NCI-H82 (cell line): ENCODE measurements around the gene CRHR1.
"Not testable (repeated sequence)": the region's sequence is repeated elsewhere in the genome, so short reads cannot be mapped to it uniquely, and the experiment has no call there.

ENCODE experiments used
- DNase-seq: peaks from one replicate; lab custom pipeline; 2025; lab: John Stamatoyannopoulos, UW

CRHR1 gene

DNA sequence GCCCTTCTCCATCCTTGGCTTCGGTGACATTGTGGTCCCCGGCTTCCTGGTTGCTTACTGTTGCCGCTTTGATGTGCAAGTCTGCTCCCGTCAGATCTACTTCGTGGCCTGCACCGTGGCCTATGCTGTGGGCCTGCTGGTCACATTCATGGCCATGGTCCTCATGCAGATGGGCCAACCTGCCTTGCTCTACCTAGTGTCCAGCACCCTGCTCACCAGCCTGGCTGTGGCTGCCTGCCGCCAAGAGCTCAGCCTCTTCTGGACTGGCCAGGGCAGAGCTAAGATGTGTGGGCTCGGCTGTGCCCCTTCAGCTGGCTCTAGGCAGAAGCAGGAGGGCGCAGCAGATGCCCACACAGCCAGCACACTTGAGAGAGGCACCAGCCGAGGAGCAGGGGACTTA, 62.1 kb downstream of the CRHR1 start:
- no peak for DNase-seq

DNA sequence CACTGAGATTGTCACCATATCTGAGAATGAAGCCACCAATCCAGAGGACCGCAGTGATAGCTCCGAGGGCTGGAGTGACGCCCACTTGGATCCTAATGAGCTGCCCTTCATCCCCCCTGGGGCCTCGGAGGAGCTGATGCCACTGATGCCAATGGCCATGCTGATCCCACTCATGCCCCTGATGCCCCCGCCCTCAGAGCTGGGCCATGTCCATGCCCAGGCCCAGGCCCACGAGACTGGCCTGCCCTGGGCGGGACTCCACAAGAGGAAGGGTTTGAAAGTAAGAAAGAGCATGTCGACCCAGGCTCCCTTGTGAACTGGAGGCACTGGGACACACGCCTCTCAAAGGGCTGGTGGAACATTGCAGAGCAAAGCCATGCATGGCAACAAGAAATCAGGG, 62.5 kb downstream of the CRHR1 start:
- no peak for DNase-seq

DNA sequence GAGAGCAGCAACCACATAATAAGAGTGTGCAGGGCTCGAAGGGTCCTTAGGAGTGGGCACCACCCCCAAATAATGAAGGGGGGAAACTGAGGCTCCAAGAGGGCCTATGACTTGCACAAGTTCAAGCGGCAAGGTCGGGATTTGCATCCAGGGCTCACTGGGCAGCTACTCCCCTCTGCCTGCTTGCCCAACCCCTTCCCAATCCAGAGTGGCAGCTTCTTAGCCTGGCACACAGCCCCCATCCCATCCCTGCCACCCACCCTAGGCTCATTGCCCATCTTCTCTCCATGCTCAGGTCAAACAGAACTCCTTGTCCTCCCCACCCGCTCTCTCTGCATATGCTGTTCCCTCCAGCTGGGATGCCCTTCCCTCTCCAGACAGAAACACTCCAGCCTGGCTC, 63.0 kb downstream of the CRHR1 start:
- DNase-seq, result no peak

DNA sequence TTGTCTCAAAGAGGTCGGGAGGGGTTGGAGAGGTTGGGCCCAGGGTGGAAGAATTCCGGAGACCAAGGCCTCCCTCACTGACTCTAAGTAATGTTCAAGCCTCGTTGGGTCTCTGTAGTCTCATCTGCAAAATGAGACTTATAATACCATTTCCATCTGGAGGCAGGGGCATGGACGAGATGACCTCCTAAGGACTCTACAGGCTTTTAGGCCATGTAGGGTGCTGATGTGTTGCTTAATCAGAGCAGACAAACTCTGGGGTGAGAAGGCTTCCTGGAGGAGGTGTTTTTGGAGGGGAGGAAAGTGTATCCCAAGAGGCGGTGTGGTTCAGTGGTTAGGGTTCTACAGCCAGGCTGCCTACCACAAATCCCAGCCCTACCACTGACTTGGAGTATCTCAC, 63.6 kb downstream of the CRHR1 start:
- no peak for DNase-seq

DNA sequence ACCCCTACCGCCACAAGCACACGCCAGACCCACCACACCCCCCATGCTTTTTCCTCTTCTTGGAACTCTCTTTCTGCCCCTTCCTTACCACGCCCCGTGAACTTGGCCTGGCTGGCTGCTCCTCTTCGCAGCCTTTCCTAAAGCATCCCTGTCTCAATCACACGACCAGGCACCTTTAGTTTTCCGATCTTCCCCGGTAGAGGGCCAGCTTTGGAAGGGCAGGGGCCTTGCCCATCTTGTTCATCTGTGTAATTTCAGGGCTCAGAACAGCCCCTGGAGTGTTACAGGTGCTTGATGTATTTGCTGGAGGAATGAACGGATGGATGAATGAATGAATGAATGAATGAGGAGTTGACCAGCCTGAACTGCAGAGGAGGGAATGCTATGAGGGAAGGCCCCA, 64.3 kb downstream of the CRHR1 start:
- DNase-seq, result no peak

DNA sequence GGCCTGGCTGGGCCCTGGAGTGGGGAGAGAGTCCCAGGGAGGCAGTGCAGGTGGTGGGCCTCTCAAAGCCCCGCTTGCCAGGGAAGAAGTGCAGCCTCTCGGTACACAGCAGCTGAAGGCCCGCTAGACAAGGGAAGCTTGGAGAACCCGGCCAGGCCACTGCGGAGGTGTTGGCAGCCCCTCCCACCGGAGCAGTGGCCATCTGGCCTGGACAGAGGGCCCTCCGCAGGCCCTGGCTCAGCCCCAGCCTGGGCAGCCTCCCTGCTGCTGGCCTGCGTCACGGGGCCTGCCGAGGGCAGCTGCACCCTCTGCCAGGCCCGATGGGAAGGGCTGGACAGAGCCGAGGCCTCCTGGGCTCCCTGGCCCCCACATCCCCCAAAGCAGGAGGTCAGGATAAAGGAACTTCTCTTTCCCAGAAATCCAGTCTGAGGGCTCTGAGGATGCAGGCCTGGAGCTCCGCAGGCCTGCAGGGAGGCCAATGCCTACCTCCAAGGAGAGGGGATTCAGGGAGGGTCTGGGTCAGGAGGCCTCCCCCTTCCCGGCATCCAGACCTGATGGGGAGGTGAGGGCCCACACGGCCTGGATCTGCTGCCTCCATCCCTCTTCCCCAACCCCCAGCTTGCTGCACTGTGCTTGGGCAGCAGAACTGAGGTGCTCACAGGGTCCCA, 64.9 kb downstream of the CRHR1 start:
- DNase-seq, result no peak

DNA sequence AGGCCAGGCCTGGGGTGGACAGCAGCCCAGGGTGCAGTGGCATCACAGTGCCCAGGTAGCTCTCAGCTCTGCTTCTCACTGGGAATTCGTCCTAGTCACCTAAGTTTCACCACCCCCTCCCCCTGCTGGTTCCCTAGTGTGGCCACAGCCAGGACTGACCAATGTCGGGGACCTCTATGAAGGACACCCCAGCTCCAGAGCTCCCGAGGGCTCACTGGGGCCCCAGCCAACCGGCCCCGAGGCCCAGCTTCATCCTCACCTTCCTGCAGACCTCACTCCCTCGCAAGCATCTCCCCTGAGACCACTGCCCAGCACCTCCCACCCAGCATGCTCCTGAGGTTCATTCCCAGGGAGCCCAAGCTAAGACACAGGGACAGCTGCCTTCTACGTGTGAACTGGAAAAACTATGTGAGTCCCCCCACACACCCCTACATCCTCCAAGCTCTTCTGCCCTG, 65.4 kb downstream of the CRHR1 start:
- no peak for DNase-seq

DNA sequence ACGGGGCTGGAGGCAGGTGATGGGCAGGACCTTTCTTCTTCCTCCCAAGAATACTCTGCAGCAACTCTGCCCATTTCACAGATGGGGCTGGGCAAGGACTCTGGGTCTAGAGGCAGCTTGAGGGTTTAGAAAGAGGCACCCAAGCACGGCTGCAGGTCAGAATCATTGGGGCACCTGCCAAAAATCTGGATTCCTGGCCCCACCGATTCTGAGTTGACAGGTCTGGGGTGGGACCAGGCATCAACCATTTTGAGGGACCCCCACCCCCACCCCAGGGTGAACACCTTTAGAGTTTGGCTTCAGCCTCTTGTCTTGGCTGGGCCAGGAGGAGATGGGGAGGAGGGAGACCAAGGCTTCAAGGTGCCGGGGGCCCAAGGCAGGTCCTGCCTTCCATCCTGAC, 65.9 kb downstream of the CRHR1 start:
- DNase-seq, result no peak

DNA sequence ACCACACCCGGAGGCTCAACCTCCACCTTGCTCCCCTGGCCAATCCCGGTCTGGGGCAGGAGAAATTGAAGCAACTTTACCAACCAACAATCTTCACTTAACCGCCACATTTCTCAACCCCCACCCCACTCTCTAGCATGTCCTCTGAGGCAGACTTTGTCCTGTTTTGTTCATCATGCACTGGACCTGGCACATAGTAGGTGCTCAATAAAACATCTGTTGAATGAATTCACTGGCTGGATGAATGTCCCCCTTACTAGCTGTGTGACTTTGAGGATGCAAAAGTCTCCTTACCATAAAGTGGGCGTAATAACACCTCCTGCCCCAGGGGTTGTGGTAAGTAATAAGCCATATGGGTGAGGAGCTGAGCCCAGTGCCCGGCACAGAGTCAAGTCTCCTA, 66.3 kb downstream of the CRHR1 start:
- DNase-seq, result no peak

DNA sequence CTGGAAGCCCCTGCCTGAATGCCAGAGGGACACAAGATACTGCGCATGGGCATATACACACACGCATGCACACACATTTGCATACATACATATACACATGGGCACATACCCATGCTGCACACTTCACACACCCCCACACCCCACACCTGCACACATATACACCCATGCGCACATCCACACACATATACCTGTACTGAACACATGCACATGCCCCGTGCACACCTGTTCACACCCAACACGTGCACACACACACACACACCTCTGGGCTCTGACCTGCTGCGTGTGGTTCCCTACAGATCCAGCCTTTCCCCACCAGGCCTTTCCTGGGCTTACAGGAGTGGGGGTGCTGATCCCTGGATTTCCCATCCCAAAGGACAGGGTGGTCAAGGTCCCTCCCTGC, 66.9 kb downstream of the CRHR1 start:
- no peak for DNase-seq

DNA sequence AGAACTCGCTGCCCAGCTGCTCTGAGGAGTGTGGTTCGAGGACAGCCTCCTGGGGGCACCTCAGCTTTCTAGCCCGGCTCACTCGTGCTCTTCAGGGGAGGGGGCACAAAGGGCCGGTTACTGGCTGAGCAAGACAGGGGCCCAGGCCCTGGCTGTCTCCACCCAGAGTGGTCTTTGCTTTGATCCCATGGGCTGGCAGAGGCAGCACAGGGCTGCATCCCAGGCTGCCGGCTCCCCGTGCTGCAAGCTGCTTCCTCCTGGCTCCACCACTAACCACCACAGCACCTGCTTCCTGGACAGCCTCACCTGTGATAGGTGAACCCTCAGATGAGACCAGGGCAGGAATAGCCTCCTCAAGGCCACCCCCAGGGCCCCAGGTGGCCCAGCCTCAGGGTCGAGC, 67.3 kb downstream of the CRHR1 start:
- no peak for DNase-seq

DNA sequence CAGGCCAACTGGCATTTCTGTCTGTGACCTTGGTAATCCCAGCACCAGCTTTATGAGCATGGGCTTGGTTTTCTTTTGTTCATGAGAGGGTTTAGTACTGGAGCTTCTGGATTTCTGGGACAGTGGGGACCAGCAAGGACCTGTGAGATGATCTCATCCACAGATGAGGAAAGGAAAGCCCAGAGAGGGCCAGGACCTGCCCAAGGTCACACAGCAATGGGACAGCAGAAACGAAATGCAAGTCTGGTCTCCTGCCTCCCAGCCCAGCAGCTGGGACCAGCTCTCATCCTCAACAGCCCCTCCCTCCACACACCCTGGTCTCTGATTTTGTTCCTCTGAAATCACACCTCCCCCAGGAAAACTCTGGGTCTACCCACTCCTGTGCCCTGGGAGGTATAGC, 67.8 kb downstream of the CRHR1 start:
- no peak for DNase-seq

DNA sequence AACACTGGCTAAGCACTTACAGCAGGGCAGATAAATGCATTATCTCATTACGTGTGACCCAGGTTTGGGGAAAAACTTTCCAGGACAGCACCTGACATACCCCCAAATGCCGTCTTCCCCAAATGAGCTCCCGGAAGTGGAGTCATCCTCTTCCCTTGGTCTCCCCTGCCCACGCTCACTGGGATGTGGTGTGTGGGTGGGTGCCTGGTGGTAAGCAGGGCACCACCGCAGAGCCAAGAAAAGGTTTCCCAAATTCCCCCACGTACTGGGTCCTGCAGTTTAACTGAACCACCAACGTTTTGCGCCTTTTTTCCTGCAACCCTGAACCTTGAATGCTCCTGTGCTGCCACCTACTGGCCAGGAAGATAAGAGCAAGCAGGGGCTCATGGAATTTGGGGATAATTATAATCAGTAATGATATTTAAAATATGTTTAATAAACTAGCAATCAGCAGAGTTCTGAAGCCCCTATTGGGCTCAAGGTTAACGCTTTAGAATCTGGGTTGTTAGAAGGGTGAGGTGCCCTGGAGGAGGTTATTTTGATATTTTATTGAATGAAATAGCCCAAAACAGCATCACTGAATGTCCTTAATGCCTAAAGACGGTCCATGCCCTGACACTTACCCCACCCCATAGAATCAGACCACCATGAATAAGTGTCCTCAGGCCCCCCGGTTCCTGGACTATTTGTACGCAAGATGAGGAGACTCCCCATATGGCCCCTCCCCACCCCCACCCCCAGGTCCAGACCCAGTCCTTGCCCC, 68.6 kb downstream of the CRHR1 start:
- peak; percentile 84 for DNase-seq

DNA sequence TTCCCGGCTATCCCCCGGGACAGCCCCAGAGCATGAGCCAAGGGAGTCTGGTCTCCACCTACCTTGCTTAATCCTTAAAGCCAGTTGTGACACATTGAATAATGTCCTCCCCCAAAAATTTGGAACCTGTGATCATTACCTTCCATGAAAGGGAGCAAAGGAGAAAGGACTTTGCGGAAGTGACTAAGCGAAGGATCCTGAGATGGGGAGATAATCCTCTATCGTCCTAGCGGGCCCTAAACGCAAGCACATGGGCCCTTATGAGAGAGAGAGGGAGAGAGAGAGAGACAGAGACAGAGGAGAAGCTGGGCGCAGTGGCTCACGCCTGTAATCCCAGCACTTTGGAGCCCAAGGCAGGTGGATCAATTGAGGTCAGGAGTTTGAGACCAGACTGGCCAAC, 70.1 kb downstream of the CRHR1 start:
- peak; percentile 32 for DNase-seq

DNA sequence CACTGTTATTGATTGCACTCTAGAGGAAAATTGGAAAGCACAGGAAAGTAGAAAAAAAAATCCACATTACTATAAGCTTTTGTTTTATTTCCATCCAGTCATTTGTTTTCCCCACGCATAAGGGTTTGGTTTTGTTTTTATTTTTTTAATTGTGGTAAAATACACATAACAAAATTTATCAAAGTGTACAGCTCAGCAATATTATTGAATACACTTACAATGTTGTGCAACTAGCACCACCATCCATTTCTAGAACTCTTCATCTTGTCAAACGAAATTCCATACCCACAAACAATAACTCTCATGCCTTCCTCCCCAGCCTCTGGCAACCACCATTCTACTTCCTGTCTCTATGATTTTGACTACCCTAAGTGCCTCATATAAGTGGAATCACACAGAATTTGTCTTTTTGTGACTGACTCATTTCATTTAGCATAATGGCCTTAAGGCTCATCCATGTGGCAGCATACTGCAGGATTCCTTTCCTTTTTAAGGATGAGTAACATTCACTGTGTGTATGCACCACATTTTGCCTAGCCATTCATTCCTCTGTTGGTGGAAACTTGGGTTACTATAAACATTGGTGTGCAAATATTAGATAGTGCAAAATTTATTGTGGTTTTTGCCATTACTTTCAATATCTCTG, 71.7 kb downstream of the CRHR1 start:
- no peak for DNase-seq

DNA sequence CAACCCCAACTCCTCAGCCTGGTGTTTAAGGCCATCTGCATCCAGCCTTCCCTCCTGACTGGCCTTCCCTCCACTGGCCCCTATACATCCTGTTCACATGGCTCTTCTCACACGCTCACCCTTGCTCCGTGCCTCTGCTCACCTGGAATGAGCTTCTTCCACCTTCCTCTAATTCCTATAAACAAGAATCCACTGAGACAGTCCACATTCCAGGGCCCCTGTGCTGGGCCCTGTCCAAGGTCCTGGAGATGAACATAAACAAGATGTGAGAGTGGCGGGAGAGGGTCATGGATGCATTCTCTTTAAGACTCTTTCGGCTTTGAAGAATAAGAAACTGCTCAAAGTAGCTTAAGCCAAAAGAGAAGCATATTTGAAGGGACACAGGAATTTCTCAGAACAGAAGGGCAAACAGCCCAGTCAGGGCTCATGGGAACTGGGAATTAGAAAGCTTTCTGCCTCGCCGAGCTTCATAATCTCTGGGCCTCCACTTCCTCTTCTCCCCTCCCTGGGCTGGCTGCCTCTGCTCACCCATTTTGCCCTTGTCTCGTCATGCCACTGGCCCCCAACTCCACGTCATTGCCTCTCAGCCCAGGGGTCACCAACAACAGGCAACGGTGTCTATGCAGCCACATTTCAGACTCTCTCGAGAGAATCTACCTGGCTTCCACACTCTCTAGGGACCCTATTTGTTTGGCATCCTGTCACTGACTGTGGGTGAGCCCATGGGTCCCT, 74.0 kb downstream of the CRHR1 start:
- DNase-seq, result no peak

DNA sequence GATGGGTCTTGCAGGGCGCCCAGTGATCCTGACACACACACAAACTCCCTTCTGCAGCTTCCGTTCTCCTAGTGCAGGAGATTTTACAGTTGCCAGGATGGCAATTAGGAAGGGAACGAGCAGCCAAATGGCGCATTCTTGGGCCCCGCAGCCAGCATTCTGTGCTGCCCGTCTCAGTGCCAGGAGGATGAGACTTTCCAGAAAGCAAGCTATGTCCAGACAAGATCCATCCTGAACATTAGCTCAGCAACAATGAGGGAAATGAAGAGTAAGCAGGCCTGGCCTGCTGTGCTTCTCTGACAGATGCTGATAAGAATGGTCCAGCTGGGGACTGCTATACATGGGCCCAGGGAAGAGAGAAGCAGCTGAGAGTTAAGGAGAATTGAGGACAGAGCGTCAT, 77.0 kb downstream of the CRHR1 start:
- no peak for DNase-seq

DNA sequence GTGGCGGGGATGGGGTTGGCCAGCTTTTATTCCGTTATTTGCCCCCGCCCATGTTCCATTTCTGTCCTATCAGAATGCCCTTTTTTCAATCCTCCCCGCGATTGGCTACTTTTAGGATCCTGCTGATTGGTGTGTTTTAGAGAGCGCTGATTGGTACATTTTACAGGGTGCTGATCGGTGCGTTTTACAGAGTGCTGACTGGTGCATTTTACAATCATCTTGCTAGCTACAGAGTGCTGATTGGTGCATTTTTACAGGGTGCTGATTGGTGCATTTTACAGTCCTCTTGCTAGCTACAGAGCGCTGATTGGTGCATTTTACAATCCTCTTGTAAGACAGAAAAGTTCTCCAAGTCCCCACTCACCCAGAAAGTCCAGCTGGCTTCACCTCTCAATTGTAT, 78.0 kb downstream of the CRHR1 start:
- not testable (repeated sequence) for DNase-seq

DNA sequence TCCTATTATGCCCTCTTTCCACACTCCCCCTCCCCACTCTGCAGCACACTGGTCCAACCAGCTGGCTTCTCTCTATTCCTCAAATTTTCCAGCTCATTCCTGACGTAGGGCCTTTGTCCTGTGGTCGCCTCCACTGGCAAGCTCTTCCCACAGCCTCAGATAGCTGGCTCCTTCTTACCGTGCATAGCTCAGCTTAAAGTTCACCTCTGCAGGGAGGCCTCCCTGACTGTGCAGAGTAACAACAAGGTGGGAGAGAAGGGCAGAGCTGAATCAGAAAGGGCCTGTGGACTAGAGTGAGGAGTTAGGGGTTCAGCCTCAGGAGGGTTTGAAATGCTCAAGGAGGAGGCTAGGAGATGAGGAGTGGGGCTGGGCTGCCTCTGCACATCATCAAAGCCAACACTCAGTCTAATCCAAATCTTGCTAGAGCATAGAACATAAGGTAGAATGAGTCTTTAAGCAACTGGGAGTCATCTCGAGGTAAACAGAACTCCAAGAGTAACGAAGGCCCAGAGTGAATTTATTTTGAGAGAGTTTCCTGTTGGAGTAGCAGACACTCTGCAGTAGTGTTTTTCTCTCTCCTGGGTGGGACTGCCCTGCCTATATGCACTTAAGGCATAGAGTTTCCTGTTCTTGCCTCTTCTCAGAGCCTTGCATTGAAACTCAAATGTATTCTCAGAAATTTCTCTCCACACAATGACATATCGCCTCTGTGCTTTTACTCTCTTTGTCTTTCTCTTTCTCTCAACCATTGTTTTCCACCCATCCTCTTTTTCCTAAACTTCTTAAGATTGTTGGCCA, 79.9 kb downstream of the CRHR1 start:
- DNase-seq, result no peak

DNA sequence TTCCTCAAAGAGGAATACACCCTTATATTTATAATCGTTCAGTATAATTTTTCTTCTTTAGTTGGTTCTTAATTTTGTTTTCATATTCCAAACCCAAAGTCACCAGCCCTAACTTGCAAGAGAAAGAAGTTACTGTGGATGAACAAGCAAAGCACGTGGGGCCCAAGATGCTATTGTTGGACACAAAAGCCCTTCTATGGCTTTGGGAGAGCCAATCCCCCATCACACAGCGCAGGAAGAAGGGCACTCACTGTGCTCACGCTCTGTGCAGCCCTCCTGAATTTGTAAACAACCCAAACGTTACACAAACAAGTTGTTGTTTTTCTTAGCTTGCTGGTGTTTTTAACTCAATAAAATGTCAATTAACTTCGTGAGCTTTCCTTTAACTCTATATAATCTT, 83.1 kb downstream of the CRHR1 start:
- no peak for DNase-seq

DNA sequence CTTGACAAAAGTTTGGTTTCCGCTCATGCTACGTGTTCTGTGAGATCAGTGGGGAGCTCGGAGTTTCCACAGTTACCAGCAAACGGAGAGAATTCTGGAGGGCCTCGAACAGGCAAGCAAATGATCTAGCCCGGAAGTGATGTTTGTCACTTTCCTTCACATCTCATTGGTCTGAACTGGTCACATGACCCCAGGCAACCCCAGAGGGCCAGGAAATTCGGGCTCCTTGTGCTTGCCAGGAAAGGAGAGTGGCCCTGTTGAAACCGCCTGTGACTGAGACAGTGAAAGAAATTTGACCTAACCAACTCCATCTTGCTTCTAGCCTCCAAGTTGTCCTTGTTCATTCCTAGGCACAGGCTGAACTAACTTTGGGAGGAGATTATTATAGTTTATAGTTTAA, 83.6 kb downstream of the CRHR1 start:
- DNase-seq, result peak; percentile 32

DNA sequence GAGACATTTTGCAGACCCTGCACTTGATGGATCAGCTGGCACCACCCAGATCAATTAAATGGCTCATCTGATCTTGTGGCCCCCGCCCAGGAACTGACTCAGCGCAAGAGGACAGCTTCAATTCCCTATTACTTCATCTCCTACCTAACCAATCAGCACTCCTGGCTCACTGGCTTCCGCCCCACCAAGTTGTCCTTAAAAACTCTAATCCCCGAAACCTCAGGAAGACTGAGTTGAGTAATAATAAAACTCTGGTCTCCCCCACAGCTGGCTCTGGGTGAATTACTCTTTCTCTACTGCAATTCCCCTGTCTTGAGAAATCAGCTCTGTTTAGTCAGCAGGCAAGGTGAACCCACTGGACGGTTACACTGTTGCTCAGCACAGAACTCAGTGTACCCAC, 84.2 kb downstream of the CRHR1 start:
- no peak for DNase-seq
